Neuronal stem cell (in vitro differentiated cells): Measurements from ENCODE around the gene USP6.
A peak's percentile ranks its signal among the peaks of the same experiment; 100 is the strongest.

Source experiments
- DNase-seq: peaks from one replicate; pipeline ENCODE4 v3.0.0-alpha.2; 2013; ENCODE audit warnings: low spot score
- H2AFZ ChIP-seq: one replicate; pipeline ENCODE4 v1.6.1; 2013; ENCODE audit warnings: mild to moderate bottlenecking, low read length, inconsistent platforms
- H2AK5ac ChIP-seq: 2 replicates; pipeline ENCODE4 v1.6.1; 2013; ENCODE audit warnings: low read depth, mild to moderate bottlenecking, inconsistent platforms, low read length, moderate library complexity, mixed read lengths
- H2BK120ac ChIP-seq: 2 replicates; pipeline ENCODE4 v1.6.1; 2013; ENCODE audit warnings: low read depth, mild to moderate bottlenecking, inconsistent platforms, low read length, moderate library complexity, mixed read lengths
- H2BK12ac ChIP-seq: one replicate; pipeline ENCODE4 v1.6.1; 2013; ENCODE audit warnings: low read length, inconsistent platforms
- H2BK15ac ChIP-seq: 2 replicates; pipeline ENCODE4 v1.6.1; 2013; ENCODE audit warnings: mild to moderate bottlenecking, low read length, inconsistent platforms, mixed read lengths
- H2BK5ac ChIP-seq: one replicate; pipeline ENCODE4 v1.6.1; 2013; ENCODE audit warnings: inconsistent platforms, mild to moderate bottlenecking, low read length, moderate library complexity
- H3K14ac ChIP-seq: one replicate; pipeline ENCODE4 v1.6.1; 2013; ENCODE audit warnings: low read length, inconsistent platforms
- H3K18ac ChIP-seq: 2 replicates; pipeline ENCODE4 v1.6.1; 2013; ENCODE audit warnings: low read length, inconsistent platforms
- H3K23ac ChIP-seq: 2 replicates; pipeline ENCODE4 v1.6.1; 2013; ENCODE audit warnings: low read depth, mild to moderate bottlenecking, mixed read lengths, low read length, inconsistent platforms; ENCODE audit not compliant: poor library complexity
- H3K27ac ChIP-seq: replicated peaks from 3 replicates; pipeline ENCODE4 v1.5.1; 2013; ENCODE audit warnings: low read length, inconsistent platforms
- H3K27me3 ChIP-seq, 3 experiments: 2 replicates each; pipeline ENCODE4 v1.6.1; 2013; ENCODE audit warnings: low read length in 3 of 3, mild to moderate bottlenecking in 2 of 3, inconsistent platforms in 1 of 3, low read depth in 1 of 3, mixed read lengths in 1 of 3, moderate library complexity in 1 of 3; ENCODE audit not compliant: control insufficient read depth in 3 of 3, insufficient read depth in 3 of 3
- H3K36me3 ChIP-seq, 2 donors: replicated peaks in 1 of 2; 2 replicates each; pipeline ENCODE4 v1.6.1; 2013; ENCODE audit warnings: low read length in 2 of 2; ENCODE audit not compliant: control insufficient read depth in 2 of 2, insufficient read depth in 2 of 2
- H3K4ac ChIP-seq: 2 replicates; pipeline ENCODE4 v1.6.1; 2013; ENCODE audit warnings: inconsistent platforms, mild to moderate bottlenecking, low read length, moderate library complexity
- H3K4me1 ChIP-seq, 2 donors: 1 replicate in 1 of 2; 2 replicates in 1 of 2; pipeline ENCODE4 v1.6.1; 2013; ENCODE audit warnings: low read length in 2 of 2, low read depth in 1 of 2; ENCODE audit not compliant: control insufficient read depth in 2 of 2, insufficient read depth in 1 of 2
- H3K4me2 ChIP-seq: one replicate; pipeline ENCODE4 v1.6.1; 2013; ENCODE audit warnings: mild to moderate bottlenecking, low read length, inconsistent platforms; ENCODE audit not compliant: insufficient read depth, poor library complexity, severe bottlenecking
- H3K4me3 ChIP-seq, 2 donors: 2 replicates each; pipeline ENCODE4 v1.5.1; 2013; ENCODE audit warnings: low read length in 2 of 2, mild to moderate bottlenecking in 2 of 2, inconsistent platforms in 1 of 2, moderate library complexity in 1 of 2
- H3K79me1 ChIP-seq: one replicate; pipeline ENCODE4 v1.6.1; 2013; ENCODE audit warnings: low read depth, mild to moderate bottlenecking, inconsistent platforms, low read length, moderate library complexity
- H3K9ac ChIP-seq: one replicate; pipeline ENCODE4 v1.6.1; 2013; ENCODE audit warnings: mild to moderate bottlenecking, low read depth, low read length, inconsistent platforms; ENCODE audit not compliant: poor library complexity
- H3K9me3 ChIP-seq, 2 donors: replicated peaks in 1 of 2; 2 replicates each; pipeline versions ENCODE3 to v1.6.1; 2013; ENCODE audit warnings: low read length in 2 of 2, mild to moderate bottlenecking in 2 of 2, inconsistent platforms in 1 of 2, low read depth in 1 of 2, mixed read lengths in 1 of 2, moderate library complexity in 1 of 2; ENCODE audit not compliant: control insufficient read depth in 2 of 2, insufficient read depth in 1 of 2
- H4K8ac ChIP-seq: one replicate; pipeline ENCODE4 v1.6.1; 2013; ENCODE audit warnings: low read depth, mild to moderate bottlenecking, inconsistent platforms, low read length, moderate library complexity
- H4K91ac ChIP-seq: one replicate; pipeline ENCODE4 v1.6.1; 2013; ENCODE audit warnings: low read length, low read depth, mild to moderate bottlenecking, inconsistent platforms; ENCODE audit not compliant: poor library complexity
- WGBS, 2 donors: extraction: QIAGEN DNeasy Blood & Tissue Kit; methylation state at CpG; one replicate each; pipeline ENCODE4 v1.1.7; 2013; ENCODE audit warnings: missing lambda C conversion rate in 2 of 2, mixed read lengths in 1 of 2; ENCODE audit not compliant: insufficient read length in 2 of 2, insufficient replicate concordance in 1 of 2; ENCODE audit errors: extremely low coverage in 2 of 2; 5-methylcytosine and 5-hydroxymethylcytosine counted together

USP6 gene

GRCh38 chr17:5179003-5179402, 63.2 kb downstream of the USP6 start:
- Histone ChIP-seq H3K27me3 (no peaks in the 10 kb centered on the region), H2AK5ac (no peak overlapping the region), H3K9ac (no peak overlapping the region), H3K4ac (no peak overlapping the region), H3K36me3 (peaks cover 26 to 57% of the 10 kb centered on the region in 2 donors), H3K79me1 (peaks cover 3% of the 10 kb centered on the region), H3K14ac (no peak overlapping the region), H2AFZ (no peak overlapping the region), H3K4me3 (no peak overlapping the region), H3K9me3 (peaks cover 39 to 92% of the 10 kb centered on the region in 2 donors), H4K8ac (no peak overlapping the region), H3K27ac (no peak overlapping the region), H3K18ac (peak overlapping the region; percentile 22), H2BK15ac (no peak overlapping the region), H2BK120ac (no peak overlapping the region), H3K4me2 (no peak overlapping the region), H3K23ac (no peak overlapping the region), H2BK12ac (no peak overlapping the region), H3K4me1 (no peaks in the 10 kb centered on the region), H4K91ac (no peak overlapping the region), H2BK5ac (no peak overlapping the region)
- no CpG with 5 or more reads among the region's 12 CpGs for WGBS, 2 donors
- no peak for DNase-seq

- no peak overlapping the region for H3K4me3 ChIP-seq
- no peak overlapping the region for H3K9ac ChIP-seq
- no peaks in the 10 kb centered on the region for H3K27me3 ChIP-seq
- H2AFZ ChIP-seq: no peak overlapping the region
- no peak overlapping the region for H2BK12ac ChIP-seq
- no peak overlapping the region for H3K4ac ChIP-seq
- peaks cover 3% of the 10 kb centered on the region for H3K79me1 ChIP-seq
- no peak overlapping the region for H2BK120ac ChIP-seq
- no peak overlapping the region for H4K8ac ChIP-seq
- H2BK15ac ChIP-seq: no peak overlapping the region
- peaks cover 47 to 98% of the 10 kb centered on the region in 2 donors for H3K9me3 ChIP-seq
- H4K91ac ChIP-seq: no peak overlapping the region
- H3K27ac ChIP-seq: no peak overlapping the region
- no peak overlapping the region for H2AK5ac ChIP-seq
- no peak overlapping the region for H3K4me2 ChIP-seq
- WGBS, 2 donors: no CpG with 5 or more reads among the region's 10 CpGs
- H3K14ac ChIP-seq: no peak overlapping the region
- H3K36me3 ChIP-seq: peaks cover 25 to 65% of the 10 kb centered on the region in 2 donors
- DNase-seq: no peak
- no peaks in the 10 kb centered on the region for H3K4me1 ChIP-seq
- no peak overlapping the region for H2BK5ac ChIP-seq
- no peak overlapping the region for H3K23ac ChIP-seq
- H3K18ac ChIP-seq: no peak overlapping the region
Measured at GRCh38 chr17:5181509-5182305, 65.9 kb downstream of the USP6 start.

GRCh38 chr17:5182597-5183409, 67.0 kb downstream of the USP6 start:
- no peak overlapping the region for H3K4me2 ChIP-seq
- no peak overlapping the region for H2BK12ac ChIP-seq
- no peak overlapping the region for H3K4me3 ChIP-seq
- H2BK15ac ChIP-seq: no peak overlapping the region
- no peak overlapping the region for H3K4ac ChIP-seq
- no peak overlapping the region for H3K14ac ChIP-seq
- H2BK120ac ChIP-seq: no peak overlapping the region
- no peak for DNase-seq
- H3K18ac ChIP-seq: no peak overlapping the region
- no peak overlapping the region for H3K9ac ChIP-seq
- H4K91ac ChIP-seq: no peak overlapping the region
- peaks cover 3% of the 10 kb centered on the region for H3K79me1 ChIP-seq
- H3K4me1 ChIP-seq: no peaks in the 10 kb centered on the region
- no peak overlapping the region for H2AFZ ChIP-seq
- H3K27me3 ChIP-seq: no peaks in the 10 kb centered on the region
- H3K27ac ChIP-seq: no peak overlapping the region
- no CpG with 5 or more reads among the region's 6 CpGs for WGBS, 2 donors
- H3K9me3 ChIP-seq: peaks cover 52 to 100% of the 10 kb centered on the region in 2 donors
- H3K23ac ChIP-seq: no peak overlapping the region
- H3K36me3 ChIP-seq: peaks cover 25 to 72% of the 10 kb centered on the region in 2 donors
- no peak overlapping the region for H4K8ac ChIP-seq
- no peak overlapping the region for H2BK5ac ChIP-seq
- no peak overlapping the region for H2AK5ac ChIP-seq

GRCh38 chr17:5183410-5183793, 67.6 kb downstream of the USP6 start:
- Histone ChIP-seq H3K9me3 (peaks cover 52 to 100% of the 10 kb centered on the region in 2 donors), H2AK5ac (no peak overlapping the region), H3K27me3 (no peaks in the 10 kb centered on the region), H3K9ac (no peak overlapping the region), H3K4me1 (no peaks in the 10 kb centered on the region), H3K27ac (no peak overlapping the region), H2AFZ (no peak overlapping the region), H2BK5ac (no peak overlapping the region), H2BK15ac (no peak overlapping the region), H2BK120ac (no peak overlapping the region), H3K4ac (no peak overlapping the region), H4K8ac (no peak overlapping the region), H3K14ac (no peak overlapping the region), H2BK12ac (no peak overlapping the region), H3K23ac (no peak overlapping the region), H3K4me3 (no peak overlapping the region), H3K79me1 (peaks cover 3% of the 10 kb centered on the region), H3K36me3 (peaks cover 25 to 75% of the 10 kb centered on the region in 2 donors), H4K91ac (no peak overlapping the region), H3K4me2 (no peak overlapping the region), H3K18ac (no peak overlapping the region)
- no peak for DNase-seq
